ENCODE data around the gene CTAGE6.
"Not testable (repeated sequence)": the region's sequence is repeated elsewhere in the genome, so short reads cannot be mapped to it uniquely, and the experiment has no call there.

The CTAGE6 gene

GRCh38 chr7:143715543-143716193, 41.8 kb downstream of the CTAGE6 start:
- DNase-seq (ENCODE audit: low read depth in 2 of 2): not testable (repeated sequence)

GRCh38 chr7:143714581-143715454, 42.7 kb downstream of the CTAGE6 start:
- DNase-seq (ENCODE audit: low read depth in 2 of 2): not testable (repeated sequence)

- DNase-seq (ENCODE audit: low read depth in 2 of 2): not testable (repeated sequence)
Observed at GRCh38 chr7:143712381-143712780, 45.1 kb downstream of the CTAGE6 start.

- DNase-seq (ENCODE audit: low read depth in 2 of 2): not testable (repeated sequence)
Observed at GRCh38 chr7:143711727-143712324, 45.7 kb downstream of the CTAGE6 start.

- DNase-seq (ENCODE audit: low read depth in 2 of 2): not testable (repeated sequence)
Observed at GRCh38 chr7:143709895-143710294, 47.6 kb downstream of the CTAGE6 start.

All from stimulated activated CD4-positive, alpha-beta T cell treated with anti-CD3 and anti-CD28 coated beads, Interleukin-4, amount 100 ng/mL, for 48 hours (primary cell).